Ascending aorta (tissue), 2 donors: ENCODE measurements around the gene BCL2L11. TPM values are rescaled to one million over a fixed set of nuclear protein-coding genes. Genes with fewer than 3 reads are reported as not detected.

Source experiments
- DNase-seq, 2 donors: peaks; one replicate each; pipeline ENCODE4 v3.0.0-alpha.2; 2019; ENCODE audit warnings: low spot score in 2 of 2
- H3K27ac ChIP-seq, 2 donors: fragments of 200-600 bp; sonication (generic); one replicate each; pipeline ENCODE4 v1.5.1; 2016 to 2017; ENCODE audit warnings: mild to moderate bottlenecking in 1 of 2
- H3K27me3 ChIP-seq: fragments of 200-600 bp; sonication (generic); one replicate; pipeline ENCODE4 v1.5.1; 2017
- H3K36me3 ChIP-seq, 2 donors: fragments of 200-600 bp; sonication (generic); one replicate each; pipeline ENCODE4 v1.5.1; 2016
- H3K4me1 ChIP-seq, 2 donors: fragments of 200-600 bp; sonication (generic); one replicate each; pipeline ENCODE4 v1.5.1; 2016 to 2017; ENCODE audit warnings: mild to moderate bottlenecking in 1 of 2
- H3K4me3 ChIP-seq, 2 donors: fragments of 200-600 bp; sonication (generic); one replicate each; pipeline ENCODE4 v1.5.1; 2016 to 2017; ENCODE audit warnings: mild to moderate bottlenecking in 1 of 2
- H3K9me3 ChIP-seq, 2 donors: fragments of 200-600 bp; sonication (generic); one replicate each; pipeline ENCODE4 v1.5.1; 2016
- CTCF ChIP-seq, 3 experiments: fragments of 200-600 bp in 2 of 3; fragments of 450-650 bp in 1 of 3; sonication (generic) in 2 of 3; IDR thresholded peaks; one replicate each; pipeline ENCODE4 v1.5.1; 2016 to 2019; ENCODE audit warnings: antibody characterized with exemption in 3 of 3, mild to moderate bottlenecking in 1 of 3, moderate library complexity in 1 of 3
- intact Hi-C: fragments of 100-400 bp; cut with DNase I; formaldehyde crosslinking; loops from one replicate; pipeline ENCODE4 v1.15.1; 2023
- total RNA-seq: library from RNA; depleted of rRNA; stranded (reverse); fragments of >200 nt; gene quantifications from one replicate; pipeline ENCODE4 v1.1.0, GENCODE V29; 2016

BCL2L11 gene
- total RNA-seq, 1 donor from 2014 or later = 3.5 TPM

GRCh38 chr2:111094691-111095090 is 26.0 kb upstream of the BCL2L11 start:
- intact Hi-C loops = no loop called here
- H3K4me1 ChIP-seq = no peaks in the 10 kb centered on the region
- no peaks in the 10 kb centered on the region for H3K27me3 ChIP-seq
- no peak overlapping the region for H3K27ac ChIP-seq
- TF ChIP-seq CTCF (IDR thresholded peaks at IDR 0.05) = no peak
- no peak for DNase-seq
- H3K9me3 ChIP-seq = no peaks in the 10 kb centered on the region
- no peaks in the 10 kb centered on the region for H3K36me3 ChIP-seq
- no peak overlapping the region for H3K4me3 ChIP-seq

GRCh38 chr2:111095434-111095833 is 25.3 kb upstream of the BCL2L11 start:
- DNase-seq = no peak
- Histone ChIP-seq H3K4me3 (no peak overlapping the region), H3K36me3 (no peaks in the 10 kb centered on the region), H3K27ac (no peak overlapping the region), H3K27me3 (no peaks in the 10 kb centered on the region), H3K9me3 (no peaks in the 10 kb centered on the region), H3K4me1 (no peaks in the 10 kb centered on the region)
- no peak for TF ChIP-seq CTCF (IDR thresholded peaks at IDR 0.05)
- intact Hi-C loops = no loop called here

GRCh38 chr2:111099402-111099801 is 21.3 kb upstream of the BCL2L11 start:
- Histone ChIP-seq H3K4me3 (no peak overlapping the region), H3K4me1 (no peaks in the 10 kb centered on the region), H3K27me3 (no peaks in the 10 kb centered on the region), H3K9me3 (no peaks in the 10 kb centered on the region), H3K36me3 (no peaks in the 10 kb centered on the region), H3K27ac (no peak overlapping the region)
- no peak for TF ChIP-seq CTCF (IDR thresholded peaks at IDR 0.05)
- intact Hi-C loops = no loop called here
- DNase-seq = no peak

GRCh38 chr2:111100087-111100764 is 20.5 kb upstream of the BCL2L11 start:
- intact Hi-C loops = no loop called here
- Histone ChIP-seq H3K4me1 (no peaks in the 10 kb centered on the region), H3K36me3 (no peaks in the 10 kb centered on the region), H3K27me3 (no peaks in the 10 kb centered on the region), H3K9me3 (no peaks in the 10 kb centered on the region), H3K4me3 (no peak overlapping the region), H3K27ac (no peak overlapping the region)
- no peak for TF ChIP-seq CTCF (IDR thresholded peaks at IDR 0.05)
- DNase-seq = no peak

GRCh38 chr2:111100765-111101162 is 19.9 kb upstream of the BCL2L11 start:
- Histone ChIP-seq H3K27ac (no peak overlapping the region), H3K4me1 (no peaks in the 10 kb centered on the region), H3K27me3 (no peaks in the 10 kb centered on the region), H3K4me3 (no peak overlapping the region), H3K36me3 (no peaks in the 10 kb centered on the region), H3K9me3 (no peaks in the 10 kb centered on the region)
- no peak for TF ChIP-seq CTCF (IDR thresholded peaks at IDR 0.05)
- intact Hi-C loops = no loop called here
- no peak for DNase-seq

- H3K36me3 ChIP-seq = no peaks in the 10 kb centered on the region
- H3K4me3 ChIP-seq = no peak overlapping the region
- intact Hi-C loops = no loop called here
- no peak overlapping the region for H3K27ac ChIP-seq
- no peaks in the 10 kb centered on the region for H3K9me3 ChIP-seq
- H3K4me1 ChIP-seq = no peaks in the 10 kb centered on the region
- no peaks in the 10 kb centered on the region for H3K27me3 ChIP-seq
- TF ChIP-seq CTCF (IDR thresholded peaks at IDR 0.05) = no peak
- DNase-seq = no peak
Observed at GRCh38 chr2:111101592-111101991, 19.1 kb upstream of the BCL2L11 start.
